K562 (cell line): ENCODE data around the gene BCAP31. TPM values are rescaled to one million over a fixed set of nuclear protein-coding genes. Genes with fewer than 3 reads are reported as not detected.

Experiments
- ATAC-seq: fragments of 200-7000 bp; cut with Tn5 transposase; 3 replicates; pipeline ENCODE4 v1.9.1; 2020; ENCODE audit warnings: moderate library complexity
- BruUV-seq: library from RNA; stranded (reverse); fragments of 400-500 nt; replicated peaks from 2 replicates; lab custom pipeline; 2021; lab: Mats Ljungman, UMichigan
- CTCF ChIA-PET: fragments of 300-600 bp; formaldehyde crosslinking; extraction: SDS; loops from one replicate; lab custom pipeline; 2021; ENCODE audit warnings: low intra/inter-chr PET ratio; lab: Yijun Ruan, JAX
- POLR2A ChIA-PET: fragments of 300-600, 350-650 bp; sonication (Branson Sonifier 250); formaldehyde crosslinking; extraction: SDS; loops from one replicate; lab custom pipeline; 2021; ENCODE audit warnings: antibody characterized with exemption, inconsistent platforms; lab: Yijun Ruan, JAX
- DNase-seq, 4 experiments: peaks; one replicate each; pipeline versions ENCODE4 v3.0.0 to v3.0.0-alpha.2; 2011 to 2018; ENCODE audit warnings: low spot score in 3 of 4, mixed read lengths in 3 of 4; ENCODE audit errors: extremely low read depth in 1 of 4
- FAIRE-seq: peaks from 2 replicates; lab custom pipeline; 2011; peaks lifted over from hg19 to GRCh38; lab: Jason Lieb, UNC
- H2AFZ ChIP-seq: 2 replicates; pipeline ENCODE4 v1.6.0; 2011; ENCODE audit warnings: low read depth, low read length, control low read depth, inconsistent platforms
- H3K27ac ChIP-seq: fragments of 200-600 bp; 3 replicates; pipeline ENCODE4 v1.8.0; 2011; ENCODE audit warnings: low read depth, mild to moderate bottlenecking, control low read depth, inconsistent platforms, low read length, moderate library complexity, mixed read lengths; ENCODE audit errors: extremely low read depth
- H3K27me3 ChIP-seq, 2 experiments: fragments of 300-600 bp in 1 of 2; 2 replicates in 1 of 2; 3 replicates in 1 of 2; pipeline versions ENCODE4 v1.6.0 to v1.8.0; 2011; ENCODE audit warnings: inconsistent platforms in 2 of 2, low read length in 2 of 2, mild to moderate bottlenecking in 1 of 2, mixed read lengths in 1 of 2, moderate library complexity in 1 of 2; ENCODE audit not compliant: control insufficient read depth in 2 of 2, insufficient read depth in 2 of 2
- H3K36me3 ChIP-seq: fragments of 300-600 bp; 3 replicates; pipeline ENCODE4 v1.8.0; 2011; ENCODE audit warnings: mild to moderate bottlenecking, low read length, inconsistent platforms; ENCODE audit not compliant: control insufficient read depth, insufficient read depth
- H3K4me1 ChIP-seq, 2 experiments: fragments of 200-600 bp in 1 of 2; replicated peaks in 1 of 2; 2 replicates in 1 of 2; 3 replicates in 1 of 2; pipeline versions ENCODE4 v1.5.1 to v1.8.0; 2011; ENCODE audit warnings: inconsistent platforms in 2 of 2, low read length in 2 of 2, mild to moderate bottlenecking in 1 of 2, mixed read lengths in 1 of 2, moderate library complexity in 1 of 2; ENCODE audit not compliant: control insufficient read depth in 2 of 2, insufficient read depth in 2 of 2
- H3K4me2 ChIP-seq: 2 replicates; pipeline ENCODE4 v1.6.1; 2011; ENCODE audit warnings: low read length, control low read depth, inconsistent platforms, mixed read lengths; ENCODE audit not compliant: insufficient read depth
- H3K4me3 ChIP-seq: fragments of 200-600 bp; sonication (generic), shearing (Covaris generic); 2 replicates; pipeline ENCODE4 v1.5.1; 2016; ENCODE audit warnings: control low read depth, inconsistent platforms
- H3K79me2 ChIP-seq: fragments of 200-600 bp; 3 replicates; pipeline ENCODE4 v1.8.0; 2011; ENCODE audit warnings: low read length, inconsistent platforms; ENCODE audit not compliant: control insufficient read depth, insufficient read depth
- H3K9ac ChIP-seq, 2 experiments: 2 replicates each; pipeline versions ENCODE4 v1.6.0 to v1.6.1; 2011; ENCODE audit warnings: low read depth in 2 of 2, low read length in 2 of 2, control low read depth in 1 of 2, inconsistent platforms in 1 of 2, mild to moderate bottlenecking in 1 of 2, mixed read lengths in 1 of 2; ENCODE audit not compliant: insufficient read depth in 1 of 2
- H3K9me1 ChIP-seq: one replicate; pipeline ENCODE4 v1.6.0; 2011; ENCODE audit warnings: inconsistent platforms, mild to moderate bottlenecking, low read length, moderate library complexity; ENCODE audit not compliant: control insufficient read depth, insufficient read depth
- H3K9me3 ChIP-seq: replicated peaks from 2 replicates; pipeline ENCODE4 v1.5.1; 2011; ENCODE audit warnings: low read depth, low read length, inconsistent platforms; ENCODE audit not compliant: control insufficient read depth, insufficient read depth
- H4K20me1 ChIP-seq: replicated peaks from 2 replicates; pipeline ENCODE4 v1.6.1; 2011; ENCODE audit warnings: low read length, inconsistent platforms, mixed read lengths; ENCODE audit not compliant: control insufficient read depth, insufficient read depth
- CCNT2 ChIP-seq: IDR thresholded peaks from 2 replicates; pipeline ENCODE4 v1.6.1; 2011; ENCODE audit warnings: borderline replicate concordance, low read depth, mild to moderate bottlenecking, moderate library complexity, mixed read lengths, low read length; ENCODE audit not compliant: insufficient read length; ENCODE audit errors: extremely low read depth
- HNRNPL ChIP-seq: fragments of 200-400 bp; formaldehyde crosslinking; IDR thresholded peaks from 2 replicates; pipeline ENCODE4 v1.6.1; 2017; ENCODE audit warnings: low read depth, mild to moderate bottlenecking, low read length
- KAT8 ChIP-seq: fragments of 450-650 bp; IDR thresholded peaks from 2 replicates; pipeline ENCODE4 v1.6.1; 2016; ENCODE audit warnings: low read depth, mild to moderate bottlenecking
- KLF13 ChIP-seq: fragments of 450-650 bp; IDR thresholded peaks from 2 replicates; pipeline ENCODE4 v1.6.1; 2016; ENCODE audit warnings: missing genetic modification characterization, low read depth, mild to moderate bottlenecking, missing compliant biosample characterization, moderate library complexity, borderline replicate concordance
- MAX ChIP-seq: sonication (generic); formaldehyde crosslinking; IDR thresholded peaks from 2 replicates; pipeline ENCODE4 v1.9.0; 2022; ENCODE audit warnings: mild to moderate bottlenecking, missing genetic modification reagents
- POLR2G ChIP-seq: fragments of 200-400 bp; formaldehyde crosslinking; IDR thresholded peaks from 2 replicates; pipeline ENCODE4 v1.6.1; 2017; ENCODE audit warnings: low read depth, mild to moderate bottlenecking, antibody characterized with exemption, low read length, moderate library complexity
- RBFOX2 ChIP-seq: fragments of 200-400 bp; formaldehyde crosslinking; IDR thresholded peaks from 2 replicates; pipeline ENCODE4 v1.6.1; 2017; ENCODE audit warnings: low read depth, mild to moderate bottlenecking, low read length, moderate library complexity
- USF1 ChIP-seq: sonication (generic); formaldehyde crosslinking; IDR thresholded peaks from 2 replicates; pipeline ENCODE4 v1.9.0; 2022; ENCODE audit warnings: mild to moderate bottlenecking, missing genetic modification reagents
- ZBTB7A ChIP-seq: IDR thresholded peaks from 2 replicates; pipeline ENCODE4 v1.6.1; 2011; ENCODE audit warnings: low read depth, mild to moderate bottlenecking, low read length, moderate library complexity, borderline replicate concordance; ENCODE audit not compliant: control insufficient read depth
- ZFX ChIP-seq: sonication (generic); formaldehyde crosslinking; IDR thresholded peaks from 2 replicates; pipeline ENCODE4 v1.8.0; 2022; ENCODE audit warnings: mild to moderate bottlenecking, missing genetic modification reagents, moderate library complexity
- ZNF41 ChIP-seq: fragments of 250-450 bp; sonication (Bioruptor Pico); conservative IDR thresholded peaks from 2 replicates; pipeline ENCODE4 v1.4.0; 2020; ENCODE audit warnings: mild to moderate bottlenecking
- ZNF766 ChIP-seq: fragments of 200-800 bp; sonication (Bioruptor generic); conservative IDR thresholded peaks from 2 replicates; pipeline ENCODE4 v1.6.1; 2016; ENCODE audit warnings: missing genetic modification characterization, missing compliant biosample characterization
- WGBS: fragments of 100-300 bp; shearing (Covaris generic); methylation state at CpG from one replicate; pipeline ENCODE4 v1.1.6; 2016; ENCODE audit warnings: low coverage, mixed read lengths; ENCODE audit not compliant: insufficient coverage; ENCODE audit errors: missing lambda C conversion rate; 5-methylcytosine and 5-hydroxymethylcytosine counted together
- in situ Hi-C: fragments of 300-500 bp; cut with MboI; formaldehyde crosslinking; loops from 4 replicates; pipeline ENCODE4 v1.15.0; 2018; ENCODE audit warnings: inconsistent platforms, mixed read lengths
- intact Hi-C: fragments of 100-400 bp; cut with micrococcal nuclease; formaldehyde crosslinking; loops from 2 replicates; pipeline ENCODE4 v1.14.2; 2022
- polyA plus RNA-seq, 8 experiments: library from polyadenylated mRNA; depleted of rRNA in 4 of 8; stranded (reverse) in 5 of 8; unstranded in 3 of 8; fragments of >200 nt; fragmentation: Nextera tagmentation in 2 of 8; fragmentation: Illumina TruSeq in 1 of 8; extraction: Ambion mirVana in 2 of 8; extraction: Trizol in 1 of 8; gene quantifications; 2 replicates each; pipeline versions ENCODE4 v1.2.1 to v1.2.3, GENCODE V29; 2011 to 2014; ENCODE audit warnings: inconsistent platforms in 1 of 8, missing spikeins in 1 of 8
- total RNA-seq, 7 experiments: library from RNA; depleted of rRNA in 6 of 7; stranded (reverse); fragments of >200 nt in 6 of 7; fragmentation: Illumina TruSeq in 2 of 7; extraction: Trizol in 2 of 7; gene quantifications; 2 replicates each; pipeline versions ENCODE4 v1.2.1 to v1.2.3, GENCODE V29; 2011 to 2021; ENCODE audit warnings: low replicate concordance in 1 of 7
- TF ChIP-seq, protein P1 (sequence below), 2 experiments: fragments of 450-650 bp; conservative IDR thresholded peaks; 2 replicates each; pipeline ENCODE4 v1.6.1; 2017; ENCODE audit warnings: mild to moderate bottlenecking in 2 of 2, moderate library complexity in 2 of 2
- TF ChIP-seq, protein P2 (sequence below): IDR thresholded peaks from 3 replicates; pipeline ENCODE4 v1.6.1; 2011; ENCODE audit warnings: borderline replicate concordance, mild to moderate bottlenecking, moderate library complexity; ENCODE audit not compliant: insufficient read length; ENCODE audit errors: extremely low read depth

Gene BCAP31
- total and polyA plus RNA-seq, 9 of the 15 experiments (the other 6 are each of a cell fraction or from before 2014, with no cell fraction given) = 156 to 683 (median 188) TPM

GRCh38 chrX:153688911-153689590, 35.1 kb downstream of the BCAP31 start:
- H3K4me1 ChIP-seq = peaks cover 16 to 79% of the 10 kb centered on the region in 2 experiments; a peak in 4 of 5 replicates
- ATAC-seq = no peak; the same call in 2 of the 3 replicates
- ChIA-PET POLR2A (interaction anchor here (0.8 kb wide), 1 partner anchor 20 kb away, joined by 4 read pairs; no protein-coding TSS in a partner anchor), CTCF (no interaction called here)
- H3K4me3 ChIP-seq = peak overlapping the region; percentile 51
- peaks cover 37% of the 10 kb centered on the region for H3K79me2 ChIP-seq
- H3K9me1 ChIP-seq = peaks cover 4% of the 10 kb centered on the region
- peaks cover 42% of the 10 kb centered on the region; the same call in 1 of the 3 replicates for H3K36me3 ChIP-seq
- intact Hi-C loops = no loop called here
- BruUV-seq = no TSS peak
- in situ Hi-C loops = no loop called here
- H2AFZ ChIP-seq = no peak overlapping the region
- 1% methylated on average over 8 of the region's 53 CpGs for WGBS
- FAIRE-seq = no peak
- H3K27ac ChIP-seq = peak overlapping the region; percentile 66
- H3K4me2 ChIP-seq = peak overlapping the region; percentile 82
- H3K9ac ChIP-seq = peak overlapping the region; percentile 60 to 98; a peak in 3 of 4 replicates
- peaks cover 13% of the 10 kb centered on the region for H4K20me1 ChIP-seq
- H3K27me3 ChIP-seq = no peaks in the 10 kb centered on the region
- no peaks in the 10 kb centered on the region for H3K9me3 ChIP-seq
- DNase-seq = peak in 3 of 4 experiments; percentile 39 to 42 (median 41)
- TF ChIP-seq ZFX (CRISPR knock-in tag) = 0 out of 2 replicates have a peak, but pooled peaks have one; percentile 9
- TF ChIP-seq USF1 (CRISPR knock-in tag) = peak; percentile 36; the same call in 1 of the 2 replicates
- TF ChIP-seq KLF13 (tag) = no peak
- peak; percentile 52 for TF ChIP-seq POLR2G
- TF ChIP-seq HNRNPL = peak; percentile 66; the same call in 1 of the 2 replicates
- no peak for TF ChIP-seq ZNF41
- TF ChIP-seq, protein P1, sequence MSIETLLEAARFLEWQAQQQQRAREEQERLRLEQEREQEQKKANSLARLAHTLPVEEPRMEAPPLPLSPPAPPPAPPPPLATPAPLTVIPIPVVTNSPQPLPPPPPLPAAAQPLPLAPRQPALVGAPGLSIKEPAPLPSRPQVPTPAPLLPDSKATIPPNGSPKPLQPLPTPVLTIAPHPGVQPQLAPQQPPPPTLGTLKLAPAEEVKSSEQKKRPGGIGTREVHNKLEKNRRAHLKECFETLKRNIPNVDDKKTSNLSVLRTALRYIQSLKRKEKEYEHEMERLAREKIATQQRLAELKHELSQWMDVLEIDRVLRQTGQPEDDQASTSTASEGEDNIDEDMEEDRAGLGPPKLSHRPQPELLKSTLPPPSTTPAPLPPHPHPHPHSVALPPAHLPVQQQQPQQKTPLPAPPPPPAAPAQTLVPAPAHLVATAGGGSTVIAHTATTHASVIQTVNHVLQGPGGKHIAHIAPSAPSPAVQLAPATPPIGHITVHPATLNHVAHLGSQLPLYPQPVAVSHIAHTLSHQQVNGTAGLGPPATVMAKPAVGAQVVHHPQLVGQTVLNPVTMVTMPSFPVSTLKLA (conservative IDR thresholded peaks at IDR 0.05) = 0 out of 4 replicates have a peak, but pooled peaks of 1 of the 2 experiments have one; percentile 17
- no peak for TF ChIP-seq ZNF766 (CRISPR knock-in tag)
- peak; percentile 70 for TF ChIP-seq MAX
- peak; percentile 54 for TF ChIP-seq RBFOX2
- TF ChIP-seq, protein P2, sequence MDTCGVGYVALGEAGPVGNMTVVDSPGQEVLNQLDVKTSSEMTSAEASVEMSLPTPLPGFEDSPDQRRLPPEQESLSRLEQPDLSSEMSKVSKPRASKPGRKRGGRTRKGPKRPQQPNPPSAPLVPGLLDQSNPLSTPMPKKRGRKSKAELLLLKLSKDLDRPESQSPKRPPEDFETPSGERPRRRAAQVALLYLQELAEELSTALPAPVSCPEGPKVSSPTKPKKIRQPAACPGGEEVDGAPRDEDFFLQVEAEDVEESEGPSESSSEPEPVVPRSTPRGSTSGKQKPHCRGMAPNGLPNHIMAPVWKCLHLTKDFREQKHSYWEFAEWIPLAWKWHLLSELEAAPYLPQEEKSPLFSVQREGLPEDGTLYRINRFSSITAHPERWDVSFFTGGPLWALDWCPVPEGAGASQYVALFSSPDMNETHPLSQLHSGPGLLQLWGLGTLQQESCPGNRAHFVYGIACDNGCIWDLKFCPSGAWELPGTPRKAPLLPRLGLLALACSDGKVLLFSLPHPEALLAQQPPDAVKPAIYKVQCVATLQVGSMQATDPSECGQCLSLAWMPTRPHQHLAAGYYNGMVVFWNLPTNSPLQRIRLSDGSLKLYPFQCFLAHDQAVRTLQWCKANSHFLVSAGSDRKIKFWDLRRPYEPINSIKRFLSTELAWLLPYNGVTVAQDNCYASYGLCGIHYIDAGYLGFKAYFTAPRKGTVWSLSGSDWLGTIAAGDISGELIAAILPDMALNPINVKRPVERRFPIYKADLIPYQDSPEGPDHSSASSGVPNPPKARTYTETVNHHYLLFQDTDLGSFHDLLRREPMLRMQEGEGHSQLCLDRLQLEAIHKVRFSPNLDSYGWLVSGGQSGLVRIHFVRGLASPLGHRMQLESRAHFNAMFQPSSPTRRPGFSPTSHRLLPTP = no peak
- TF ChIP-seq KAT8 = no peak
- peak; percentile 33 for TF ChIP-seq CCNT2
- 0 out of 2 replicates have a peak, but pooled peaks have one; percentile 12 for TF ChIP-seq ZBTB7A
